HL-60 (cell line): ENCODE measurements around the gene RPL3.

ENCODE experiments used
- DNase-seq, 2 experiments: peaks; one replicate each; pipeline ENCODE4 v3.0.0-alpha.2; 2010 to 2020; ENCODE audit warnings: low read depth in 1 of 2, low spot score in 1 of 2
- H3K27ac ChIP-seq: fragments of 250-450 bp; sonication (Bioruptor Pico); replicated peaks from 2 replicates; pipeline ENCODE4 v1.5.1; 2020; ENCODE audit warnings: mild to moderate bottlenecking, moderate library complexity
- H3K27me3 ChIP-seq: fragments of 250-450 bp; sonication (Bioruptor Pico); 2 replicates; pipeline ENCODE4 v1.5.1; 2021; ENCODE audit warnings: mild to moderate bottlenecking, moderate library complexity; ENCODE audit not compliant: insufficient read depth, poor library complexity, severe bottlenecking
- H3K4me3 ChIP-seq: replicated peaks from 2 replicates; pipeline ENCODE4 v1.5.1; 2011; ENCODE audit warnings: mild to moderate bottlenecking, control low read depth, low read length; ENCODE audit not compliant: insufficient read depth
- CTCF ChIP-seq: IDR thresholded peaks from one replicate; pipeline ENCODE4 v1.5.1; 2011; ENCODE audit warnings: low read length, control low read depth, inconsistent platforms; ENCODE audit not compliant: insufficient read depth
- GABPA ChIP-seq: IDR thresholded peaks from 2 replicates; pipeline ENCODE4 v1.6.1; 2012; ENCODE audit warnings: low read depth
- POLR2AphosphoS5 ChIP-seq: IDR thresholded peaks from 2 replicates; pipeline ENCODE4 v1.6.1; 2012; ENCODE audit warnings: low read depth
- REST ChIP-seq: IDR thresholded peaks from 2 replicates; pipeline ENCODE4 v1.6.1; 2012; ENCODE audit warnings: low read depth; ENCODE audit not compliant: insufficient replicate concordance
- SPI1 ChIP-seq: IDR thresholded peaks from 2 replicates; pipeline ENCODE4 v1.6.1; 2012; ENCODE audit warnings: low read depth, mild to moderate bottlenecking, borderline replicate concordance

Gene RPL3

GRCh38 chr22:39298241-39298987 lies 21.0 kb downstream of the RPL3 start:
- TF ChIP-seq POLR2AphosphoS5: no peak
- no peak for TF ChIP-seq CTCF
- no peak for TF ChIP-seq GABPA
- no peak for TF ChIP-seq SPI1
- TF ChIP-seq REST: no peak
- Histone ChIP-seq H3K27ac (no peak overlapping the region), H3K27me3 (no peaks in the 10 kb centered on the region), H3K4me3 (no peak overlapping the region)
- DNase-seq: no peak

- TF ChIP-seq REST: no peak
- TF ChIP-seq CTCF: no peak
- TF ChIP-seq POLR2AphosphoS5: no peak
- TF ChIP-seq SPI1: no peak
- TF ChIP-seq GABPA: no peak
- no peak overlapping the region for H3K27ac ChIP-seq
- H3K27me3 ChIP-seq: no peaks in the 10 kb centered on the region
- no peak overlapping the region for H3K4me3 ChIP-seq
- DNase-seq: no peak
These were observed 21.8 kb downstream of the RPL3 start for GRCh38 chr22:39297490-39298240.

GRCh38 chr22:39296981-39297489 lies 22.4 kb downstream of the RPL3 start:
- H3K27ac ChIP-seq: no peak overlapping the region
- TF ChIP-seq REST (no peak), CTCF (no peak), POLR2AphosphoS5 (no peak), GABPA (no peak), SPI1 (no peak)
- H3K4me3 ChIP-seq: no peak overlapping the region
- DNase-seq: no peak
- H3K27me3 ChIP-seq: no peaks in the 10 kb centered on the region
